K562 (cell line): Measurements from ENCODE around the gene TRUB1. TPM values are rescaled to one million over a fixed set of nuclear protein-coding genes. Genes with fewer than 3 reads are reported as not detected.

Source experiments
- ZBTB40 ChIP-seq, 2 experiments: fragments of 450-650 bp in 1 of 2; sonication (generic) in 1 of 2; formaldehyde crosslinking in 1 of 2; IDR thresholded peaks; 2 replicates each; pipeline versions ENCODE4 v1.7.1 to v1.9.0; 2016 to 2022; ENCODE audit warnings: inconsistent platforms in 1 of 2, mild to moderate bottlenecking in 1 of 2, missing genetic modification reagents in 1 of 2
- polyA plus RNA-seq, 8 experiments: library from polyadenylated mRNA; depleted of rRNA in 4 of 8; stranded (reverse) in 5 of 8; unstranded in 3 of 8; fragments of >200 nt; fragmentation: Nextera tagmentation in 2 of 8; fragmentation: Illumina TruSeq in 1 of 8; extraction: Ambion mirVana in 2 of 8; extraction: Trizol in 1 of 8; gene quantifications; 2 replicates each; pipeline versions ENCODE4 v1.2.1 to v1.2.3, GENCODE V29; 2011 to 2014; ENCODE audit warnings: inconsistent platforms in 1 of 8, missing spikeins in 1 of 8
- total RNA-seq, 7 experiments: library from RNA; depleted of rRNA in 6 of 7; stranded (reverse); fragments of >200 nt in 6 of 7; fragmentation: Illumina TruSeq in 2 of 7; extraction: Trizol in 2 of 7; gene quantifications; 2 replicates each; pipeline versions ENCODE4 v1.2.1 to v1.2.3, GENCODE V29; 2011 to 2021; ENCODE audit warnings: low replicate concordance in 1 of 7

TRUB1 gene
- total and polyA plus RNA-seq, 9 of the 15 experiments (the other 6 are each of a cell fraction or from before 2014, with no cell fraction given) = 4.6 to 16.5 (median 11.5) TPM

- TF ChIP-seq ZBTB40 (IDR thresholded peaks at IDR 0.05) (no peak), ZBTB40 (CRISPR knock-in tag; IDR thresholded peaks at IDR 0.05) (no peak)
These were observed 35.8 kb upstream of the TRUB1 start (continued) for GRCh38 chr10:114902151-114902550.
